Smooth muscle cell (in vitro differentiated cells): ENCODE results near the gene STRN. TPM values are rescaled to one million over a fixed set of nuclear protein-coding genes. Genes with fewer than 3 reads are reported as not detected.

Source experiments
- DNase-seq: peaks from one replicate; lab custom pipeline; 2025; ENCODE audit not compliant: unreplicated experiment; lab: John Stamatoyannopoulos, UW
- H2AFZ ChIP-seq: fragments of 200-600 bp; sonication (generic); 2 replicates; pipeline ENCODE4 v1.6.0; 2016; ENCODE audit warnings: antibody characterized with exemption, low read depth, mild to moderate bottlenecking
- H3F3A ChIP-seq: fragments of 200-600 bp; sonication (generic); 2 replicates; pipeline ENCODE4 v1.6.0; 2017; ENCODE audit warnings: antibody characterized with exemption, low read depth
- H3K27ac ChIP-seq: fragments of 200-600 bp; sonication (generic); 2 replicates; pipeline ENCODE4 v1.5.1; 2016; ENCODE audit warnings: low read depth, mild to moderate bottlenecking
- H3K27me3 ChIP-seq: fragments of 200-600 bp; sonication (generic); 2 replicates; pipeline ENCODE4 v1.6.1; 2016; ENCODE audit warnings: low read depth, mild to moderate bottlenecking
- H3K36me3 ChIP-seq: fragments of 200-600 bp; sonication (generic); 2 replicates; pipeline ENCODE4 v1.5.1; 2016; ENCODE audit warnings: low read depth
- H3K4me1 ChIP-seq: fragments of 200-600 bp; sonication (generic); 2 replicates; pipeline ENCODE4 v1.5.1; 2016; ENCODE audit warnings: low read depth
- H3K4me2 ChIP-seq: fragments of 200-600 bp; sonication (generic); 2 replicates; pipeline ENCODE4 v1.6.0; 2016; ENCODE audit warnings: mild to moderate bottlenecking
- H3K4me3 ChIP-seq: fragments of 200-600 bp; sonication (generic); 2 replicates; pipeline ENCODE4 v1.5.1; 2016; ENCODE audit warnings: mild to moderate bottlenecking
- H3K79me2 ChIP-seq: fragments of 200-600 bp; sonication (generic); 2 replicates; pipeline ENCODE4 v1.6.0; 2016; ENCODE audit warnings: low read depth, mild to moderate bottlenecking
- H3K9ac ChIP-seq: fragments of 200-600 bp; sonication (generic); 2 replicates; pipeline ENCODE4 v1.6.0; 2016; ENCODE audit warnings: low read depth
- H3K9me3 ChIP-seq: fragments of 200-600 bp; sonication (generic); replicated peaks from 2 replicates; pipeline ENCODE4 v1.5.1; 2016; ENCODE audit warnings: low read depth
- H4K20me1 ChIP-seq: fragments of 200-600 bp; sonication (generic); 2 replicates; pipeline ENCODE4 v1.6.0; 2016; ENCODE audit warnings: low read depth
- WGBS: methylation state at CpG from one replicate; pipeline ENCODE4 v1.1.7; 2016; ENCODE audit warnings: low lambda C conversion rate; 5-methylcytosine and 5-hydroxymethylcytosine counted together
- polyA plus RNA-seq: library from polyadenylated mRNA; unstranded; fragments of >200 nt; fragmentation: Nextera tagmentation; extraction: Ambion mirVana; gene quantifications from 2 replicates; pipeline ENCODE4 v1.2.1, GENCODE V29; 2016
- total RNA-seq: library from RNA; depleted of rRNA; stranded (reverse); fragments of >200 nt; gene quantifications from 2 replicates; pipeline ENCODE4 v1.2.3, GENCODE V29; 2014
- TF ChIP-seq, protein P1 (sequence below): fragments of 200-600 bp; sonication (generic); IDR thresholded peaks from 2 replicates; pipeline ENCODE4 v1.5.1; 2017; ENCODE audit warnings: borderline replicate concordance, mild to moderate bottlenecking, antibody characterized with exemption; ENCODE audit not compliant: insufficient read depth, poor library complexity, severe bottlenecking

STRN gene
- total and polyA plus RNA-seq, 2 experiments from 2014 or later = 4.6 to 19.6 TPM

DNA sequence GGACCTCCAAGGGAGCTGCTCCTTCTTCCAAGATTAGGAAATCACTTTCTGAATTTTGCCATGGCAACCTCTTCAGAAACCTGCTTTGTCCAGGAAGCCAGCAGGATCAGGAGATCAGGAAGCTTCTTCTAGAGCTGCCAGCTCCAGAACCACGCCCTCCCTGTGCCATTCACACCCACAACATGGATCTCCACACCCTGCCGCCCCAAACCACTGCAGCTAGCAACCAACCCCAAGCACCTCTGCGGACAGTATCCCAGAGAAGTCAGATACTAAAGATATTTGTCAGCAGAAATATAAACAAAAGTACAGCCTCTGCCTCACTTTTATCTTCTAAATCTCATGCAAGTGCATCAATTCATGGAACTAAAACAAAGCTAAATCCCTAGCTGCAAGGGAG, 163.4 kb downstream of the STRN start:
- no peaks in the 10 kb centered on the region for H4K20me1 ChIP-seq
- no peak overlapping the region for H3K9ac ChIP-seq
- no peaks in the 10 kb centered on the region for H3K36me3 ChIP-seq
- H3K79me2 ChIP-seq = no peaks in the 10 kb centered on the region
- no peak overlapping the region for H2AFZ ChIP-seq
- TF ChIP-seq, protein P1, sequence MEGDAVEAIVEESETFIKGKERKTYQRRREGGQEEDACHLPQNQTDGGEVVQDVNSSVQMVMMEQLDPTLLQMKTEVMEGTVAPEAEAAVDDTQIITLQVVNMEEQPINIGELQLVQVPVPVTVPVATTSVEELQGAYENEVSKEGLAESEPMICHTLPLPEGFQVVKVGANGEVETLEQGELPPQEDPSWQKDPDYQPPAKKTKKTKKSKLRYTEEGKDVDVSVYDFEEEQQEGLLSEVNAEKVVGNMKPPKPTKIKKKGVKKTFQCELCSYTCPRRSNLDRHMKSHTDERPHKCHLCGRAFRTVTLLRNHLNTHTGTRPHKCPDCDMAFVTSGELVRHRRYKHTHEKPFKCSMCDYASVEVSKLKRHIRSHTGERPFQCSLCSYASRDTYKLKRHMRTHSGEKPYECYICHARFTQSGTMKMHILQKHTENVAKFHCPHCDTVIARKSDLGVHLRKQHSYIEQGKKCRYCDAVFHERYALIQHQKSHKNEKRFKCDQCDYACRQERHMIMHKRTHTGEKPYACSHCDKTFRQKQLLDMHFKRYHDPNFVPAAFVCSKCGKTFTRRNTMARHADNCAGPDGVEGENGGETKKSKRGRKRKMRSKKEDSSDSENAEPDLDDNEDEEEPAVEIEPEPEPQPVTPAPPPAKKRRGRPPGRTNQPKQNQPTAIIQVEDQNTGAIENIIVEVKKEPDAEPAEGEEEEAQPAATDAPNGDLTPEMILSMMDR = no peak
- no peak overlapping the region for H3K4me3 ChIP-seq
- no peak overlapping the region for H3K27ac ChIP-seq
- H3K4me1 ChIP-seq = no peaks in the 10 kb centered on the region
- no peak for DNase-seq
- H3F3A ChIP-seq = no peaks in the 10 kb centered on the region
- WGBS = 96% methylated on average over 3 of the region's 3 CpGs
- H3K9me3 ChIP-seq = no peaks in the 10 kb centered on the region
- H3K27me3 ChIP-seq = no peaks in the 10 kb centered on the region
- no peak overlapping the region for H3K4me2 ChIP-seq

DNA sequence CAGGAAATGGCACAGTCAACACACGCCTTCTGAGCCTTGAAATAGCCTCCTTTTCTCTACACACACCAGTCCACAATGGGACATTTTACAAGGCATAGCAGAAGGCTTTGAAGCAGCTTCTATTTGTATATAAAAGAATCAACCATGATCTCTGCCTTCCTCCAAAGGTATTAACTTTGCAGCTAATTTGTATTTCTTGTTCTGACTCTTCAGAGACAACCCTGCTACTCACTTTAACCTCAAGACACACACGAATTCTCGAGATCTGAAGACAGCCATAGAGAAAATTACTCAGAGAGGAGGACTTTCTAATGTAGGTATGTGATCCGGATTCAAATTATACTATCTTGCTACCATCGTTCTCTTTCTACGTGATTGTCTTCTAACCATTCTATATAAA, 165.2 kb downstream of the STRN start:
- H3K4me2 ChIP-seq = no peak overlapping the region
- no peak for DNase-seq
- no peak overlapping the region for H3K9ac ChIP-seq
- H3K27ac ChIP-seq = no peak overlapping the region
- 89% methylated on average over 6 of the region's 6 CpGs for WGBS
- TF ChIP-seq, protein P1 = no peak
- H3K27me3 ChIP-seq = no peaks in the 10 kb centered on the region
- no peaks in the 10 kb centered on the region for H3F3A ChIP-seq
- H3K36me3 ChIP-seq = no peaks in the 10 kb centered on the region
- no peak overlapping the region for H2AFZ ChIP-seq
- no peaks in the 10 kb centered on the region for H3K79me2 ChIP-seq
- H3K9me3 ChIP-seq = no peaks in the 10 kb centered on the region
- H3K4me1 ChIP-seq = no peaks in the 10 kb centered on the region
- no peaks in the 10 kb centered on the region for H4K20me1 ChIP-seq
- H3K4me3 ChIP-seq = no peak overlapping the region

DNA sequence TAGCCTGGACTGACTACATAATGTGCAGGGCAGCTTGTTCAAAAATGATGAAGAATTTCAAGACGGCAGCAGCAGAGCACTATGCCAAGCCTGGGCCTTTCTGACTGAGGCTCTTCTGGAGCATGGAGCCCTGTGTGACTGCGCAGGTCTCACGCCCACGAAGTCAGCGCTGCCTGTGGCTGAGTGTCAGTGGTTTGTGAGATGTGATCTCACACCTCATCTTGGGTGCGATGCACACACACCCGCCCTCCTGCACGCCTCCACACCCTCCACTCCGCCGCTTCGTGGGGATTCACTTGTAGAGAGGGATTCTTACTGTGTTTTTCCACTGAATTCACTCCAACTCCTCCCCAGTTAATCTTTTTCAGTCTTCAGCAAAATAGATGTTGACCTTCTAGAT, 166.0 kb downstream of the STRN start:
- H3K36me3 ChIP-seq = no peaks in the 10 kb centered on the region
- no peaks in the 10 kb centered on the region for H3F3A ChIP-seq
- H4K20me1 ChIP-seq = no peaks in the 10 kb centered on the region
- no peak overlapping the region for H2AFZ ChIP-seq
- no peak overlapping the region for H3K4me2 ChIP-seq
- no peak overlapping the region for H3K9ac ChIP-seq
- WGBS = 92% methylated on average over 11 of the region's 11 CpGs
- no peaks in the 10 kb centered on the region for H3K9me3 ChIP-seq
- H3K27me3 ChIP-seq = no peaks in the 10 kb centered on the region
- DNase-seq = no peak
- TF ChIP-seq, protein P1 = no peak
- H3K27ac ChIP-seq = no peak overlapping the region
- no peaks in the 10 kb centered on the region for H3K79me2 ChIP-seq
- no peak overlapping the region for H3K4me3 ChIP-seq
- no peaks in the 10 kb centered on the region for H3K4me1 ChIP-seq

DNA sequence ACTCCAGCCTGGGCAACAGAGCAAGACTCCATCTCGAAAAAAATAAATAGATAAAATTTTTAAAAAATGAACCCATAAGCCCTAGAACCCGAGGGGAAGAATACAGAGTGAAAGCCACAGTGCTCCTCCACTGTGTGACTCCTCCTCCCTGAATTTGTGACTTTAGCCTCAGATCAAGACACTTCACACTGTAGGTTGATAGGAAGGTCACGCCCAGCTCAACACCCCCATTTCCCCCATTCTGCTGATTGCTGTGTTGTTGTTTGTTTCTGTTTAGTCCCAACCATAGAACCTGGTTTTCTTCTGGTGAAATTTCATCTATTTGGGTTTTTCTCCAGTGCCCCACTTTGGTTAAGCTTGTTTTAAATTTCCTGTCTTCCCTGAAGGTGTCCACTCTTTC, 167.6 kb downstream of the STRN start:
- Histone ChIP-seq H3K27me3 (no peaks in the 10 kb centered on the region), H3K36me3 (no peaks in the 10 kb centered on the region), H3K27ac (no peak overlapping the region), H4K20me1 (no peaks in the 10 kb centered on the region), H3K4me2 (no peak overlapping the region), H3K79me2 (no peaks in the 10 kb centered on the region), H3K9me3 (no peaks in the 10 kb centered on the region), H3K4me3 (no peak overlapping the region), H3K9ac (no peak overlapping the region), H3K4me1 (no peaks in the 10 kb centered on the region), H3F3A (no peaks in the 10 kb centered on the region), H2AFZ (no peak overlapping the region)
- no peak for DNase-seq
- TF ChIP-seq, protein P1 = no peak
- 94% methylated on average over 3 of the region's 3 CpGs for WGBS
